Gastrocnemius medialis (tissue), 4 donors: ENCODE measurements around the gene HUNK. TPM values are rescaled to one million over a fixed set of nuclear protein-coding genes. Genes with fewer than 3 reads are reported as not detected.
A peak's percentile ranks its signal among the peaks of the same experiment; 100 is the strongest.

Source experiments
- ATAC-seq, 2 donors: fragments of 150-250 bp; one replicate each; pipeline ENCODE4 v1.9.1; 2016
- DNase-seq, 2 donors: peaks; one replicate each; pipeline ENCODE4 v3.0.0-alpha.2; 2019
- H3K27ac ChIP-seq, 4 donors: fragments of 200-600 bp; sonication (generic); 1 replicate in 1 of 4; 2 replicates in 3 of 4; pipeline ENCODE4 v1.5.1; 2016 to 2018; ENCODE audit warnings: mild to moderate bottlenecking in 2 of 4, moderate library complexity in 1 of 4
- H3K27me3 ChIP-seq, 3 donors: fragments of 200-600 bp; sonication (generic) in 2 of 3; 1 replicate in 1 of 3; 2 replicates in 2 of 3; pipeline versions ENCODE4 v1.5.1 to v1.6.0; 2016 to 2019; ENCODE audit warnings: mild to moderate bottlenecking in 1 of 3, moderate library complexity in 1 of 3
- H3K36me3 ChIP-seq, 2 donors: fragments of 200-600 bp; sonication (generic) in 1 of 2; one replicate each; pipeline ENCODE4 v1.5.1; 2017 to 2018
- H3K4me1 ChIP-seq, 2 donors: fragments of 200-600 bp; sonication (generic) in 1 of 2; one replicate each; pipeline ENCODE4 v1.5.1; 2016 to 2017; ENCODE audit warnings: mild to moderate bottlenecking in 2 of 2
- H3K4me3 ChIP-seq, 4 donors: fragments of 200-600 bp; sonication (generic) in 3 of 4; 1 replicate in 1 of 4; 2 replicates in 3 of 4; pipeline ENCODE4 v1.5.1; 2016 to 2019; ENCODE audit warnings: mild to moderate bottlenecking in 2 of 4
- H3K9me3 ChIP-seq, 3 donors: fragments of 200-600 bp; sonication (generic) in 2 of 3; 1 replicate in 1 of 3; 2 replicates in 2 of 3; pipeline ENCODE4 v1.5.1; 2016 to 2019
- CTCF ChIP-seq, 5 experiments: fragments of 450-650 bp in 3 of 5; fragments of 200-600 bp in 2 of 5; sonication (generic) in 2 of 5; IDR thresholded peaks in 4 of 5; conservative IDR thresholded peaks in 1 of 5; 1 replicate in 4 of 5; 2 replicates in 1 of 5; pipeline ENCODE4 v1.5.1; 2016 to 2019; ENCODE audit warnings: antibody characterized with exemption in 5 of 5, mild to moderate bottlenecking in 3 of 5, moderate library complexity in 3 of 5
- POLR2A ChIP-seq, 2 donors: fragments of 450-650 bp; IDR thresholded peaks; one replicate each; pipeline ENCODE4 v1.6.1; 2017; ENCODE audit warnings: antibody characterized with exemption in 2 of 2, mild to moderate bottlenecking in 2 of 2, moderate library complexity in 2 of 2
- in situ Hi-C, 4 donors: fragments of 200-750 bp; cut with MboI; loops; one replicate each; pipeline versions ENCODE4 v1.15.0 to v1.8.0; 2017; ENCODE audit warnings: low sequenced_read_pairs in 4 of 4
- intact Hi-C: fragments of 100-400 bp; cut with DNase I; formaldehyde crosslinking; loops from one replicate; pipeline ENCODE4 v1.15.1; 2023; ENCODE audit warnings: low total_unique reads
- total RNA-seq, 4 donors: library from RNA; depleted of rRNA; stranded (reverse); fragments of >200 nt; gene quantifications; one replicate each; pipeline versions ENCODE4 v1.1.0 to v1.2.3, GENCODE V29; 2016

HUNK gene
- total RNA-seq, 4 donors from 2014 or later = 0.13 TPM; not detected in 3

- intact Hi-C loops = no loop called here
Observed at GRCh38 chr21:31895077-31895835, 22.4 kb downstream of the HUNK start.

GRCh38 chr21:31896019-31896418 lies 23.2 kb downstream of the HUNK start:
- H3K4me1 ChIP-seq = no peaks in the 10 kb centered on the region
- DNase-seq = no peak
- H3K36me3 ChIP-seq = no peaks in the 10 kb centered on the region
- intact Hi-C loops (no loop called here), in situ Hi-C loops (no loop called here)
- H3K27ac ChIP-seq = no peak overlapping the region
- H3K4me3 ChIP-seq = no peak overlapping the region
- TF ChIP-seq POLR2A (IDR thresholded peaks at IDR 0.05) = no peak
- TF ChIP-seq CTCF (IDR thresholded peaks at IDR 0.05 in 4 of 5, conservative IDR thresholded peaks at IDR 0.05 in 1 of 5) = no peak
- H3K9me3 ChIP-seq = no peaks in the 10 kb centered on the region
- ATAC-seq = no peak
- H3K27me3 ChIP-seq = peaks cover 0 to 2% (median 0%) of the 10 kb centered on the region in 3 donors

More at GRCh38 chr21:31895077-31895835, 22.4 kb downstream of the HUNK start:
- Histone ChIP-seq H3K4me3 (no peak overlapping the region), H3K9me3 (no peaks in the 10 kb centered on the region), H3K27ac (no peak overlapping the region), H3K4me1 (no peaks in the 10 kb centered on the region), H3K36me3 (no peaks in the 10 kb centered on the region), H3K27me3 (peaks cover 0 to 2% (median 0%) of the 10 kb centered on the region in 3 donors)
- TF ChIP-seq CTCF (IDR thresholded peaks at IDR 0.05 in 4 of 5, conservative IDR thresholded peaks at IDR 0.05 in 1 of 5) (no peak), POLR2A (IDR thresholded peaks at IDR 0.05) (no peak)
- in situ Hi-C loops = no loop called here
- peak in 1 of 2 donors; percentile 41 for ATAC-seq
- no peak for DNase-seq

- no peaks in the 10 kb centered on the region for H3K9me3 ChIP-seq
- no peak for TF ChIP-seq POLR2A (IDR thresholded peaks at IDR 0.05)
- ATAC-seq (peak in 1 of 2 donors; percentile 50), DNase-seq (no peak)
- no peak overlapping the region for H3K27ac ChIP-seq
- intact Hi-C loops = no loop called here
- H3K27me3 ChIP-seq = peaks cover 0 to 2% (median 0%) of the 10 kb centered on the region in 3 donors
- H3K36me3 ChIP-seq = no peaks in the 10 kb centered on the region
- no peak overlapping the region for H3K4me3 ChIP-seq
- in situ Hi-C loops = no loop called here
- no peaks in the 10 kb centered on the region for H3K4me1 ChIP-seq
Observed at GRCh38 chr21:31897311-31897710, 24.5 kb downstream of the HUNK start.

GRCh38 chr21:31898933-31899630 lies 26.3 kb downstream of the HUNK start:
- TF ChIP-seq CTCF (IDR thresholded peaks at IDR 0.05 in 4 of 5, conservative IDR thresholded peaks at IDR 0.05 in 1 of 5) = no peak
- TF ChIP-seq POLR2A (IDR thresholded peaks at IDR 0.05) = no peak
- Histone ChIP-seq H3K4me3 (no peak overlapping the region), H3K4me1 (no peaks in the 10 kb centered on the region), H3K36me3 (no peaks in the 10 kb centered on the region), H3K27me3 (no peaks in the 10 kb centered on the region), H3K9me3 (no peaks in the 10 kb centered on the region), H3K27ac (no peak overlapping the region)
- intact Hi-C loops = no loop called here
- in situ Hi-C loops = no loop called here
- DNase-seq = no peak
- no peak for ATAC-seq

GRCh38 chr21:31900121-31900895 lies 27.5 kb downstream of the HUNK start:
- Histone ChIP-seq H3K27ac (no peak overlapping the region), H3K4me3 (no peak overlapping the region), H3K4me1 (no peaks in the 10 kb centered on the region), H3K36me3 (no peaks in the 10 kb centered on the region), H3K27me3 (no peaks in the 10 kb centered on the region), H3K9me3 (no peaks in the 10 kb centered on the region)
- ATAC-seq (no peak), DNase-seq (no peak)
- intact Hi-C loops (no loop called here), in situ Hi-C loops (no loop called here)
- TF ChIP-seq CTCF (IDR thresholded peaks at IDR 0.05 in 4 of 5, conservative IDR thresholded peaks at IDR 0.05 in 1 of 5) = no peak
- TF ChIP-seq POLR2A (IDR thresholded peaks at IDR 0.05) = no peak
